Limb (tissue), 2 donors: ENCODE results near the gene OR2T11.
"Not testable (repeated sequence)": the region's sequence is repeated elsewhere in the genome, so short reads cannot be mapped to it uniquely, and the experiment has no call there.

Experiments used
- DNase-seq, 2 donors: peaks; one replicate each; pipeline ENCODE4 v3.0.0-alpha.2; 2016; ENCODE audit errors: extremely low spot score in 2 of 2

OR2T11 gene, protein sequence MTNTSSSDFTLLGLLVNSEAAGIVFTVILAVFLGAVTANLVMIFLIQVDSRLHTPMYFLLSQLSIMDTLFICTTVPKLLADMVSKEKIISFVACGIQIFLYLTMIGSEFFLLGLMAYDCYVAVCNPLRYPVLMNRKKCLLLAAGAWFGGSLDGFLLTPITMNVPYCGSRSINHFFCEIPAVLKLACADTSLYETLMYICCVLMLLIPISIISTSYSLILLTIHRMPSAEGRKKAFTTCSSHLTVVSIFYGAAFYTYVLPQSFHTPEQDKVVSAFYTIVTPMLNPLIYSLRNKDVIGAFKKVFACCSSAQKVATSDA

DNA sequence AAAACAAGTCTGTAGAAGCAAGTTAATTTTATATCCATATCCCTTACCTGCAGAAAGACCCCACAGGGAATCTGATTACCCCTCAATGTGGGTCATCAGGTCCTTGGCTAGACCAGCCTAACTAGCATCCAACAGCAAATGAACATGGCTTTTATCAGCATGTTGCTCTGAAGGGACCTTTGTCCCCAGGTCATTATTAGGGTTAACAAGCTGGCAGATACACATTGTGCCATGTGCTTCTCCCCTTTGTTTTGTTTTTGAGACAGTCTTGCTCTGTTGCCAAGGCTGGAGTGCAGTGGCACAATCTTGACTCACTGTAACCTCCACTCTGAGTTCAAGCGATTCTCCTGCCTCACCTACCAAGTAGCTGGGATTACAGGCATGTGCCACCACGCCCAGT lies at the start of gene OR2T11:
Gene OR2T11 (minus strand): TSS at position 101 of the 400 bp plus-strand sequence. CDS start 7,963 bp downstream, outside the sequence.
- DNase-seq = not testable (repeated sequence)

DNA sequence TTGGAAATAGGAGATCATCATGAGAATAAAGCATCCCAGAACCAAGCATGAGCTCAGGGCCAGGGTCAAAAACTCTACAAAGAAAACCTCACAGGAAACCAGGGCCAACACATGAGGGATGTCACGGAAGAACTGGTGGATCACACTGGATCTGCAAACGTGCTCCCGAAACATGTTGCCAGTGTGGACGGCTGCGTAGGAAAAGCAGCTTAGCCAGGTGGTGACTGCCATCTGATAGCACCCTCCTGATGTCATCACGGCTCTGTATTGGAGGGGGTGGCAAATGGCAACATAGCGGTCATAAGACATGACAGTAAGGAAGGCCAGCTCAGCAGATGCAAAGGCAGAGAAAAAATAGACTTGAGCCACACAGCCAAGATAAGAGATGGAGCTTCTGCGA lies 46.8 kb upstream of the OR2T11 start:
- DNase-seq = no peak

DNA sequence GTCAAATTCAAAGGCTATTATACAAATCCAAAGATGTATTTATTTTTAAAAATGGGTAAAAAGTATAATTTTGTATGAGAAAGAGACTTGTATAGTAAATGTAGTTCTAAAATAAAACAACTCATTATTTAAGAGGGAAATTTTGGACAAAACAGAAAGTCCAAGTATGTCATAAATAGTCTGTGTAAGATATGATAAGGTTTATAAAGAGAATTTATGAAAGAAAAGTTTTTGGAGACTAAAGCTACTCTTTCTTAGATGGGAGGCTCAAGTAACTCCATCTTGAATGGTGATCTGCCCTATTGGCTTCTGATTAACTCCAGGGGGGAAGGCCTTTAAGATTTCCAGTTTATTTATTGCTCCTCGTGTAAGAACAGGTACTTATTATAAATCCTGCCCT lies 35.1 kb upstream of the OR2T11 start:
- no peak for DNase-seq

DNA sequence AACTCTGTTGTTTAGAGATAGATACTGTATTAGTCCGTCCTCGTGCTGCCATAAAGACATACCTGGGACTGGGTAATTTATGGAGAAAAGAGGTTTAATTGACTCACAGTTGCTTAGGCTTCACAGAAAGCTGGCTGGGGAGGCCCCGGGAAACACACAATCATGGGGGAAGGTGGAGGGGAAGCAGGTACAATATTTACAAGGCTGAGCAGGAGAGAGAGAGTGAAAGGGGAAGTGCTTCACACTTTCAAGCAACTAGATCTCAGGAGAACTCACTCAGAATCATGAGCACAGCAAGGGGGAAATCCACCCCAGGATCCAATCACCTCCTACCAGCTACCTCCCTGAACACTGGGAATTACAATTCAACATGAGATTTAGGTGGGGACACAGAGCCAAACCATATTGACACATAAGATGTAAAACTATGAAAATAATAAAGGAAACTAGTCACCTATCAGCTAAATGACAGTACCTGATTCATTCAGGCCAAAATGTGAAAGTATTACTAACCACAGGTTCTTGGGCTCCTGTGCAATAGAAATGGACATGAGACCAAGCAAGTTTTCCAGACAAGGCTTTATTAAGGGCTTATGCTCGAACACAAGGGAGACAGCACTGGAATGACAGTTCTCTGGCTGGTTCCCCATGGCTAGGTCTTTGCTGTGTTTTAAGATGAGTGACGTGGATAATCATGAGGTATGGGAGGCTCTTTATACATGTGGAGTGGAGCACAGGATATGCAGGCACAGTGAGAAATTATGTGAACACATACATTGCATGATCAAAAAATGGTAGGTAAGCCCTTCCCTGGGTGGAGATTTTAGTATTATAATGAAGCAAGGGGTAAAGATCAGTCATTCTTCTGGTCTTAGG lies 28.8 kb upstream of the OR2T11 start:
- DNase-seq = not testable (repeated sequence)

DNA sequence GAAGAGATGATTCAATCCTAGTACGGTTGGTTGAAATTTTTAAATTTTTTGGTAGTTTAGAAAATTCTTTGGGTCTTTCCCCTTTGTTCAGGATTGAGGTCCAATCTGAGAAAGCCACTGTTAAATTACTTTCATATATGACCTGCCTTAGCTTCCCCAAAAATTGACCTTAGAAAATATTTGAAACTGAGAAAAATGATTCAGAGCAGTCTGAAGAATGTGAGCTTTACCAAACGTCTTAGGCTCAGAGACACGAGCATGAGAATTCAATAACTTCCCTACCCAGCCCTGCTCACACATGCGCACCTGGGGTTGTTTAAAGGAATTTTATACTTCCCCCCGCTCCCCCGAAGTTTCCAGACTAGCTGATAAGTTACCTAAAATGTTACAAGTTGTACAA lies 21.9 kb upstream of the OR2T11 start:
- DNase-seq = not testable (repeated sequence)

DNA sequence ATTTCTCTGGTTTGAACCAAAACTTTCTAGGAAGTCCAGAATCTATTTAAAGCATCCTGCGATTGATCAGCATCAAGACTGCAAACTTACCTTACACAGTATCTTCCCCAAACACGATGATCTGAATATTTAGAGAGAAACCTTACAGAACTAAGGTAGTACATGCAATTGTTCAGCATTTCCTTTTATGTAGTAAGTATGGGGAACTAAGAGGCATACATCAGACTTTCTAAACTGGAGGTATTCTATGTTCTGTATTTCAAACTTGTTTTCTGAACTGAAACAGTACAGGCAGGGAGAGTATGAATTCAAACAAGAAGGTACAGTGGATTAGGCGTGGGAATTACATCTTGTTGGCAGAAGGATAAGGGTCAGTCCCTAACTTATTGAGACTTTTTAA lies 20.5 kb upstream of the OR2T11 start, which contains the start of gene OR2T27:
Gene OR2T27 (minus strand): TSS at position 175 of the 400 bp plus-strand sequence. CDS start 4,644 bp downstream, outside the sequence.
- DNase-seq = not testable (repeated sequence)

DNA sequence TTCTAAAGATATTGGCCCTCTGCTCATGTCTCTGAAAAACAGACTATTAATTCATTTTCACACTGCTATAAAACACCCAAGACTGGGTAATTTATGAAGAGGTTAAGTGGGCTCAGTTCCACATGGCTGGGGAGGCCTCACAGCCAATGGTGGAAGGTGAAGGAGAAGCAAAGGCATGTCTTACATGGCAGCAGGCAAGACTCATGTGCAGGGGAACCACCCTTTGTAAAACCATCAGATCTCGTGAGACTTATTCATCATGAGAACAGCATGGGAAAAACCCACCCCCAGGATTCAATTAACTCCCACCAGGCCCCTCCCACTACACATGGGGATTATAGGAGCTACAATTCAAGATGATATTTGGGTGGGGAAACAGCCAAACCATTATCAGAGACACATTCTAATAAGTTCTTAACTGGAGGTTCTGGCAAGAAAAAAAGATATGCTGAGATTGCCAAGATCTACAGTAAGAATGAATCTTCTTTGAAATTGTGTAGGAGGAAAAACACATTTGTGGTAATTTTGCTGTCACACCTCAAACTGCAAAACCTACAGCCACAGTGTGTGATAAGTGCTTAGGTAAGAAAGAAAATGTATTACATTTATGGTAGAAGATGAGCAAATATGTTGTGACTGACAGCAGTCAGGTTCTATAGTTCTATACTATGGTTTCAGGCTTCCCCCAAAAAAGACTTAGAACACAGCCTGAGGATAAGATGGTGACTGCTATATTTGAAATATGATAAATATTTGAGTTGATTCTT lies 14.1 kb upstream of the OR2T11 start:
- not testable (repeated sequence) for DNase-seq

DNA sequence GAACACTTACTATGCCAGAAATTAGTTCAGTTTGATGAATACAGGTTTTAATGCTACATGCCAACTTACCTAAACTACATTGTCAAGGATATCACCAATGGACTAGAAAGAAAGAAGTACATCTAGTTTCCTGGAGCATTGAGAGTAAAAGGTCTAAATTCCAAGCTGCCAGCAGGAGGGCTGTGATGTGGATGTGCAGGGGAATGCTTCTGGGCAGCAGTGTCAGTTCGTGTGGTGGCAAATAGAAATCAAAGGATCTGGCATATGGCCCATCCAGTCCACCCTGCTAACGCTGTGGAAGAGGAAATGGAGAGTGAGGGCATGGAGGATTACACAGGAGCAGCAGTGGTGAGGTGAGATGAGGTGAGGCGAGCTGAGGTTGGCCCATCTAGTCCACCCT lies 10.3 kb upstream of the OR2T11 start, which contains the start of gene OR2T35:
Gene OR2T35 (minus strand): TSS at position 101 of the 400 bp plus-strand sequence. CDS start 6,020 bp downstream, outside the sequence.
- not testable (repeated sequence) for DNase-seq

DNA sequence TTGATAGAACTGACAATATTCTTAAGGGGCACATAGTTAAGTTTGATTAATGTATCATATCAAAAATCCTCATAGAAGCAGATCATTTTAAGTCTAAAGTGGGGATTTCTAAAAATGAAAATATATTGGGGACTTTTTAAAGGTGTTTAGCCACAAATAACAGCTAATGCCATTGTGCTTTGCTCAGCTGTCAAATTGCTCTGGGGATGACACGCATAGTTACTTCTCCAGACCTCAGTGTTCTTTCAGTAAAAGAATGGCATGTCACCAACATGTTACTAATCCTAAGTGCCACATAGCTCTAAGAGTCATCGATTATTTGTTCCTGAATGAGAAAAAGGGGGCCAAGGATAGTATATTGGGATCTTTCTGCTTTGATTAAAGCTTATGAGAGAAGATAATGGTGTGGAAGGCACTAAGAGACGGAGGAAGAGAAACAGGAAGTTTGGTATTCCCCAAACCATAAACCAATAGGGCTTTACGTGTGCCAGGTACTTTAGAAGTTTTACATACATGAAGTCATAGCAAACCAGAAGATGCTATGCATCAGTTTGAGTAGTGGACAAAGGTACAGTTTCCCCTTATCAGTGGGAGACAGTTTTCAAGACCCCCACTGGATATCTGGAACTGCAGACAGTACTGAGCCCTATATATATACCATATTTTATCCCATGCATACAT lies 8.2 kb upstream of the OR2T11 start:
- DNase-seq = not testable (repeated sequence)

DNA sequence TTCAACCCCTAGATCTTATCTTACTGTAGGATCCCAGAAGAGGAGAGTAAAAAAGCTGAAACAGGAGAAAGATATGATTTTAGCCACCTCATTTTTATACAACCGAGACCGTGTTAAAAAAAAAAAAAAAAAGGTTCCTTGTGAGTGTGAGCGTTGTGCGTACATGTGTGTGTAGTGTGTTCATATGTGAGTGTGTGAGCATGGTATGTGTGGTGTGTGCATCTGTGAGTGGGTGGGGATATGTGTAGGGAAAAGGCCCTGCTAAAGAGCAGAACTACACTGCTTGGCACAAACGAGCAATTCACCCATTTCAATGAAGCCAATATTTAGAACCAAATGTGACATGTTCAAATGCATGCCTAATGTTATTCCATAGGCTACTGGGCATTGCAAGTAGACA lies 6.7 kb upstream of the OR2T11 start:
- not testable (repeated sequence) for DNase-seq

DNA sequence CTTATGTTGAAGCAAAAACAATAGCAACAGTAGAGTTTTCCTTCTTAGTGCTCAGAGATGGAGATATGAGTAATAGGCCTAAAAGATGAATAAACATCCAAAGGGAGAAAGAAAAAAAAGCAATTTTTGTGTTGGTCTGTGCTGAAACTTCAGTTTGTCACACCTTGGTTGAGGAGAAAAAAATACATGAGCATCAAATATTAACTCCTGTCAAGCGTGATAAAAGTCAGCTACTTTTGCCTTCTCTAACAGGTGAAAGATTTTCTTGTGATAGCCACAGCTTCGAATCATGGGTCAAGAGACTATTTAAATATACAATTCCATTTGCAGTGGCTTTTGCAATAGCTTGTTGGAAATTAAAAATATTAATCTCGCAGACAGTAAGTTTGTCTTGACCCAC lies 6.0 kb upstream of the OR2T11 start:
- DNase-seq = not testable (repeated sequence)

DNA sequence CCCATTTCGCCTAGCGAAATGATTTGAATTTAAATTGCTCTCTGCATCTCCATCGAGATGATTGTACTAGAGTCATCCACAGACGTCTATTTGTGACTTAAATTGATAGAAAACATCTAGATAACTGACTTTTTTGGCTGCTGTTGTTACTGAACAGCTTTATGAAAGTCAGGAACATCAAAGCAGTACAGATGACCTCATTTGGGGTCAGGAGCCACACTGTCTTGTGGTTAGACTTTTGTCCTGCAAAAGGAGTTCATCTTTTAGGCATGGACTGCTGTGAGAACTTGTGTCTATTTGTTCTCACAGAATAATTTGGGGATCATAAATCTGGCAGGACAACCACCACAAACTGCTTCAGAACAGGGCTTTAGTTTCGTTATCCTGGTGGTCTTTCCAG lies 4.8 kb upstream of the OR2T11 start:
- not testable (repeated sequence) for DNase-seq

DNA sequence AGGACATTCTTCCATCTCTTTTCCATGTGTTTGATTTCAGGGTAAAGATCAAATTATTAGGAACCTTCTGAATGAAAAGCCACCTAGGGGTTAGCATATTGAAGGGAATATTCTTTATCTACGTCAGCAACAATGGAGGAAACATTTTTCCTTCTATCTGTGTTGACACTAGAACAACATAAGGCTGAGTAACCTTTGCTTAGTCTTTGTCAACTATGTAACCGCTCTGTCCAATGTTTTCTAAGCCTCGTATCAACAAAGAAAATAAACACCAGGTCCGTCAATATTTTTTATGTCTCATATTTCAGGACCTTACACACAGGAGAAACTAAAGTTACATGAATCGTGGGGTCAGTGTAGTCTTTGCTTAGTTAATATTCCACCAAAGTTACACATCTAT lies 1.7 kb upstream of the OR2T11 start:
- not testable (repeated sequence) for DNase-seq

DNA sequence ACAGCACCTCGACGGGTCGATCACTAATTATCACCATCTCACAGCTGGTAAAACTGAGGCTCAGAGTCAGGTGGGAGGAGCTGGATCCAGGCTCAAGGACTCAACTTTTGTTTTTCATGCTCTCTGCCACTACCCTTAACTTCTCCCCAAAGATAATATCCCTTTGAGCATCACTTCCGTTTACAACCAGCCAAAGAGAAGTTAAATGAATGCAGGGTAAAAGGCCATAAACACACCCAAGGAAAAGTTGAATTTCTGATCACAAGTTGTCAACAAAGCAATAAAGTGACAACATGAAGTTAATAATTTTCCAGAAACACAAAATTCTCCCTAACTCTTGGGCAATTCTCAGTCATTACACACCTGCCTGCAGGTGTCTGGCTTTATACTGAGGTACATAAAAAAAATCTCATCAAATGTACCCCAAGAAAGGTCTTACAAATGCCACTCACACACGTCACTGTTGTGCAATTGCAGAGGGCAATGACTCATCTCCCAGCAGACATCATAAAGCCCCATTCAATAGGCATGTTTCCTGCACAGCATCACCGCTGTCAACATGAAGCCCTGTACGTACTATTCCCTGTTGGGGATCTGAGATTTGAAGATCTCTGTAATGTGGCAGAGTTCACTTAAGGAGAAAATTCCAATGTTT lies 3.4 kb downstream of the OR2T11 start:
- no peak for DNase-seq

DNA sequence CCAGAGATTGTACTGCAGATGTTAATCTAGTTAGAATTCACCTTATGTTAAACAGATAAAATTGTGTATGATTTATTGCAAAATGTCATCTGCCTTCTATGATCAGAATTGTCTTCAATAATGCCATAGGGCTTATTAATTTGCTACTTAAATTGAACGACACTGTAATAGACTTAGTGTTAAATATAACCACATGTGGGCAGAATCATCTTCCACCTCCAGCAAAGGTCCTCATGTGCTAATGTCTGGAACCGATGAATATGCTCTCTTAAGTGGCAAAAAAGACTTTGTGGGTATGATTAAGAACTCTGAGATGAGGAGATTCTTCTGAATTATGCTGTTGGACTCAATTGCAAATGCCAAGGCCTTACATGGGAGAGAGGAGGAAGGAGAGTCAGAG lies 4.3 kb downstream of the OR2T11 start:
- DNase-seq = no peak

DNA sequence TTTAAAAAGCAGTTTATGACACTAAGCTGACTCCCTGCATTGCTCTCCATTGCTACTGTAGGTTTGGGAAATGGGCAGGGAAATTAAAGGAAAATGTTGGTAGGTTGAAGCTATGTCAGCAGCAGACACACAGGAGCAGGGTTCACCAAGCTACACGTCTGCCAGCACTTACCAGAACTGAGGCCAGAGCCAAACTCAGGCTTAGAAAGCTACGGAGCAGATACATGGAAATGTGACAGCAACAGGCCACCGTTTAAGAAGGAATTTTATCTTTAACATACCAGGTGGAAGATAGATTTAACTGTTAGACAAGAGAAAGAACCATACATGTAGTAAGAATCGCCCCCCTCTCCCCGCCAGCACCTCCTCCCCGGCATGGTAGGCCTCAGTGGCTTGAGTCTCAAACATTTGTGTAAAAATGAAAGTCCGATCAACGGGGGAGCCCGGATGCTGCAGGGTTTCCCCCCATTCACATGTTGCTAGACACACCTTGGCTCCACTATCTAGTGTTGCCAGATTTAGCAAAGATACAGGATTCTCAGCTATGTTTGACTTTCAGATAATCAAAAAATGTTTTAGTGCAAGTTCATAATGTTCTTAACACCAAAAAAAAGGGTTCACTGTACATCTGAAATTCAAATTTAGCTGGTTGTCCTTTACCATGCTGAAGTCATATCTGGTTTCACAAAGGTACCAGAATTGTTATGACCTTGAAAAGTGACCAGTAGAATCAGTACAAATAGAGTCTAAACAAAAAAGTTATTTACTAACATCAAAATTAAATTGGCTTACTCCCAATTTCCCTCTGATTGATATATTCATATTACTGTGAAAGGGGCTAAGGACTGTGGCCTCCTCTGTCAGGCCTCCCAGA lies 6.7 kb downstream of the OR2T11 start:
- DNase-seq = no peak

DNA sequence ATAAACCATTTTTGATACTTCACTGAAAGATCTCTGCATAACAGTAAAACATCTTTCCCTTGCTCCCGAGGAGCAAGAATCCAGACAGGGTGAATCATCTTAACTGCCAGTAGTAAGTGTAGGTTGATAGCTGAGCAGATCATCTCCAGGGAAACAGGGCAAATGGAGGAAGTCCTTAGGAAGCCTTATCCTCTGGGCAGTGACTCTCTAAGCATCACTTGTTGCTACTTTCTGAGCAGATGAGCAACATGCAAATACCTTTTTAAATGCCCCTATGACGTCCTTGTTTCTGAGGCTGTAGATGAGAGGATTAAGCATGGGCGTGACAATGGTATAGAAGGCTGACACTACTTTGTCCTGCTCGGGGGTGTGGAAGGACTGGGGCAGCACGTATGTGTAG lies 8.9 kb downstream of the OR2T11 start:
- no peak for DNase-seq

DNA sequence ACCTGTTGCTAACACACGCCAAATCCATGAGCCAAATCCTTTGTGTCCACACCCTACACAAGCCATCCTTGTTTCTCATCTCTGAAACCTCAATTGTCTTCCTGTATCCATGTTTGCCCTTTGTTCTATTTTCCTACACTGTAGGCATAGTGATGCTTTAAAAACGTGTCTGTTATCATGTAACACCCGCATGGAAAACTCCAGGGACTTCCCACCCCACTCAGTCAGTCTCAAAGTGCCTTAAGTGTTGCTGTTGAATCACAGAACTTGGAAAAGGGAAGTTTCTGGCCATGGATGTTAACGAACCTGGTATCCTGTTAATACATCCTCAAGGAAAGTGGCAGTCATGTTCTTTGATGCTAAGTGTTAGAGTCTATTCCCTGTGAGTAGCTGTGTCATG lies 9.7 kb downstream of the OR2T11 start:
- DNase-seq = no peak

DNA sequence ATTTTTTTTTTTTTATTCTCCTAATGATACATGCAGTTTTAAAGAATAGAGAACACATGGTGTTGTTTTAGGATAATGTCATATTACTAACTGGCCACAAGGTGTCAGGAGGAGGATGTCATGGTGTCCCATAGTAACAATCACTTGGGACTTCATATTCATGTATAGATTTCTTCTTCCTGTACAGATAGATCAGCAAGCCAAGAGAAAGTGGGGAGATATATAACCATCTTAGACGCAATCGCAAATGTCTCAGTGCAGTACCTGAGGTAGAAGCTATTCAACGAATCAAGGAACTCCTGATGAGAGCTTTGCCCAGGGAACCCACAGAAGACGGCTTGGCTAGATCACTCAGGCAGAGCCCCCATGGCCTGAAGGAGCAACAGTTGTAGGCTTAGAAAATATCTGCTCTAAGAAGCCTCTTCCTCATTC lies 12.3 kb downstream of the OR2T11 start:
- no peak for DNase-seq
